Astrocyte (in vitro differentiated cells and primary cell): Measurements from ENCODE around the gene APRT.

ENCODE experiments used
- EZH2 ChIP-seq: IDR thresholded peaks from 2 replicates; pipeline ENCODE4 v1.6.1; 2012; ENCODE audit warnings: mild to moderate bottlenecking, low read length, inconsistent platforms; ENCODE audit not compliant: insufficient read depth
- TF ChIP-seq, protein P1 (sequence below): IDR thresholded peaks from 2 replicates; pipeline ENCODE4 v1.5.1; 2011; ENCODE audit warnings: low read depth, mild to moderate bottlenecking, inconsistent platforms, low read length, moderate library complexity; ENCODE audit not compliant: insufficient read depth

DNA sequence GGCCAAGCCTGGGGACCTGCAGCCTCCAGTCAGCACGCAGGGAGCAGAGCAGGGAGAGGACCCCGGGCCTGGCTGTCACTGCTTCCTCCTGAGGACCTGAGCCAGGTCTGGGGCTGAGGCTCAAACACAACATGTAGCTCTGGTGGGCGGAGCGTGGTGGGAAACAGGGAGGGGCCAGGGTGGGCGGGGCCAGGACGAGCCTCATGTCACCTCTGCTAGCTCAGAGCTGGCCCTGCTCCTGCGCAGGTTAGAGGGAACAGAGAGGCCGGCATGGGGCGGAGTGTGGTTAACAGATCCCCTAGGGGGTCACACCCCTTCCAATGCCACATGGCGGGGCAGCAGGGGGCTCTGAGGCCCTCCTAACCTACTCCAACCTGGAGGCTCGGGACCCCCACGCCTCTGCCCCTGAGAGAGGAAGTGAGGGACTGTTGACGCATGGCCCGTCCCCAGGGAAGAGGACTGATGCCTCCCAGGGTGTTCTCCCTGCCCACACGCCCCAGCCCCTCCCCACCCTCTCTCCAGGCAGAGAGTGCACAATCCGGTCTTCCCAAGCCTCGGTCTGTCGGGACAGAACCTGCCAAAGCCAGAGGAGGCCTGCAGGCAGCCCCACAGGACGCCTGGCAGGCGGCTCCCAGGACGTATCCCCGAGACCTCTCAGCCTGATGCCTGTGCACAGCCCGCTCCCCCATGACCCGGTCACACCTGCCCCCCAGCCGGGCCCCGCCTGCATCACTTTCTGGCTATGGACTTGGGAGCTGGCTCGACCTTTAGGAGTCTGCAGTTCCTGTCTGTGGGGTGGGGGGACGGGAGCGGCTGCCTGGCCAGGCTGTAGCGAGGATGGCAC, 41.9 kb downstream of the APRT start:
- TF ChIP-seq, protein P1, sequence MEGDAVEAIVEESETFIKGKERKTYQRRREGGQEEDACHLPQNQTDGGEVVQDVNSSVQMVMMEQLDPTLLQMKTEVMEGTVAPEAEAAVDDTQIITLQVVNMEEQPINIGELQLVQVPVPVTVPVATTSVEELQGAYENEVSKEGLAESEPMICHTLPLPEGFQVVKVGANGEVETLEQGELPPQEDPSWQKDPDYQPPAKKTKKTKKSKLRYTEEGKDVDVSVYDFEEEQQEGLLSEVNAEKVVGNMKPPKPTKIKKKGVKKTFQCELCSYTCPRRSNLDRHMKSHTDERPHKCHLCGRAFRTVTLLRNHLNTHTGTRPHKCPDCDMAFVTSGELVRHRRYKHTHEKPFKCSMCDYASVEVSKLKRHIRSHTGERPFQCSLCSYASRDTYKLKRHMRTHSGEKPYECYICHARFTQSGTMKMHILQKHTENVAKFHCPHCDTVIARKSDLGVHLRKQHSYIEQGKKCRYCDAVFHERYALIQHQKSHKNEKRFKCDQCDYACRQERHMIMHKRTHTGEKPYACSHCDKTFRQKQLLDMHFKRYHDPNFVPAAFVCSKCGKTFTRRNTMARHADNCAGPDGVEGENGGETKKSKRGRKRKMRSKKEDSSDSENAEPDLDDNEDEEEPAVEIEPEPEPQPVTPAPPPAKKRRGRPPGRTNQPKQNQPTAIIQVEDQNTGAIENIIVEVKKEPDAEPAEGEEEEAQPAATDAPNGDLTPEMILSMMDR: no peak
- TF ChIP-seq EZH2: no peak
